ENCODE results near the gene WASF2. TPM values are rescaled to one million over a fixed set of nuclear protein-coding genes. Genes with fewer than 3 reads are reported as not detected.

WASF2 gene
- total RNA-seq, 1 experiment from 2014 or later: 65.9 TPM

- H3K27me3 Mint-ChIP-seq (ENCODE audit: low read depth): peaks cover 6% of the 10 kb centered on the region; the same call in 1 of the 2 replicates
- Histone ChIP-seq H3K18ac (ENCODE audit: insufficient read length, low read depth, low read length) (peak overlapping the region; percentile 9), H4K20me1 (ENCODE audit: control insufficient read depth, insufficient read depth, insufficient read length) (no peaks in the 10 kb centered on the region), H3K23ac (ENCODE audit: insufficient read length, low read depth, low read length) (no peak overlapping the region), H3K56ac (ENCODE audit: insufficient read length, low read depth, low read length) (no peak overlapping the region), H3K9ac (ENCODE audit: extremely low read depth, insufficient read length, low read length) (no peak overlapping the region), H3K14ac (ENCODE audit: insufficient read depth, low read length) (peak overlapping the region; percentile 40; the same call in 1 of the 2 replicates), H3K4me1 (ENCODE audit: insufficient read depth, low read length) (peaks cover 12% of the 10 kb centered on the region), H3K79me1 (ENCODE audit: insufficient read depth, low read depth, low read length, poor library complexity, severe bottlenecking) (no peaks in the 10 kb centered on the region), H3K23me2 (ENCODE audit: insufficient read length, low read depth, low read length, poor library complexity, severe bottlenecking) (peaks cover 9% of the 10 kb centered on the region), H2BK15ac (ENCODE audit: low read depth, low read length) (no peak overlapping the region), H4K8ac (replicated peaks; ENCODE audit: insufficient read length, low read depth, low read length) (no peak overlapping the region), H3T11ph (ENCODE audit: low read length) (no peak overlapping the region), H3K9me3 (ENCODE audit: control insufficient read depth, low read depth, low read length) (no peaks in the 10 kb centered on the region), H3K27ac (ENCODE audit: insufficient read length, low read depth, low read length) (no peak overlapping the region), H4K91ac (ENCODE audit: insufficient read length, low read depth, low read length) (no peak overlapping the region), H2BK120ac (ENCODE audit: low read depth, low read length, poor library complexity, severe bottlenecking) (no peak overlapping the region), H2BK20ac (ENCODE audit: low read depth, low read length, poor library complexity, severe bottlenecking) (no peak overlapping the region), H2AFZ (ENCODE audit: low read length) (no peak overlapping the region), H3K27me3 (ENCODE audit: insufficient read depth, low read length) (no peaks in the 10 kb centered on the region), H2BK12ac (ENCODE audit: insufficient read length, low read depth, low read length) (no peak overlapping the region), H3K4ac (ENCODE audit: low read depth, low read length) (no peak overlapping the region), H3K4me2 (ENCODE audit: insufficient read depth, insufficient read length, low read length) (peak overlapping the region; percentile 90), H4K5ac (ENCODE audit: insufficient read length, low read depth, low read length) (no peak overlapping the region), H3K79me2 (ENCODE audit: insufficient read depth, low read length) (no peaks in the 10 kb centered on the region), H2BK5ac (ENCODE audit: insufficient read length, low read length) (no peak overlapping the region), H2AK5ac (ENCODE audit: insufficient read length, low read length) (no peak overlapping the region)
- no peaks in the 10 kb centered on the region; a peak in 2 of 5 replicates for H3K9me3 Mint-ChIP-seq
- H3K4me3 Mint-ChIP-seq: peak overlapping the region; percentile 60 to 77
- peak overlapping the region; percentile 31 to 89 (median 85); a peak in 6 of 7 replicates for H3K27ac Mint-ChIP-seq
- no peak for TF ChIP-seq CTCF (conservative IDR thresholded peaks at IDR 0.05)
- H3K4me1 Mint-ChIP-seq: peaks cover 56 to 58% of the 10 kb centered on the region in 2 experiments
- DNase-seq: no peak
- no CpG with 5 or more reads among the region's 10 CpGs for WGBS (ENCODE audit: extremely low coverage, insufficient read length, low lambda C conversion rate)
- no peaks in the 10 kb centered on the region; a peak in 1 of 7 replicates for H3K36me3 Mint-ChIP-seq (ENCODE audit: insufficient read depth in 1 of 3, low read depth in 3 of 3)
Measured at GRCh38 chr1:27526569-27527222, 36.7 kb upstream of the WASF2 start.
